AG04449 (cell line): ENCODE results near the gene PTPRF.
"Not testable (repeated sequence)": the region's sequence is repeated elsewhere in the genome, so short reads cannot be mapped to it uniquely, and the experiment has no call there.

Experiments used
- CTCF ChIA-PET: fragments of 350-600 bp; formaldehyde crosslinking; extraction: SDS; loops from one replicate; lab custom pipeline; 2021; ENCODE audit warnings: antibody characterized with exemption; lab: Yijun Ruan, JAX
- POLR2A ChIA-PET: fragments of 400-600, 350-600 bp; formaldehyde crosslinking; extraction: SDS; loops from one replicate; lab custom pipeline; 2020; ENCODE audit warnings: antibody characterized with exemption, inconsistent platforms; lab: Yijun Ruan, JAX
- DNase-seq: peaks from one replicate; pipeline ENCODE4 v3.0.0-alpha.2; 2010; ENCODE audit warnings: low read depth, low spot score
- H3K4me3 ChIP-seq: 2 replicates; pipeline ENCODE4 v1.5.1; 2011; ENCODE audit warnings: low read depth, mild to moderate bottlenecking, control low read depth, low read length
- CTCF ChIP-seq: IDR thresholded peaks from one replicate; pipeline ENCODE4 v1.5.1; 2011; ENCODE audit warnings: mild to moderate bottlenecking, moderate library complexity, low read length, control low read depth, inconsistent platforms; ENCODE audit not compliant: insufficient read depth; ENCODE audit errors: missing control alignments

Gene PTPRF

GRCh38 chr1:43637267-43637666, 106.6 kb downstream of the PTPRF start:
- CTCF ChIA-PET: interaction anchor here (0.6 to 2.2 kb wide), 2 partner anchors 16 to 404 kb away, joined by 3 to 5 read pairs; no protein-coding TSS in a partner anchor
- DNase-seq: no peak
- H3K4me3 ChIP-seq: no peak overlapping the region
- POLR2A ChIA-PET: interaction anchor here (1.1 kb wide), 1 partner anchor 13 kb away, joined by 4 read pairs; the partner anchor contains the start of gene KDM4A
- TF ChIP-seq CTCF: no peak

- DNase-seq, POLR2A ChIA-PET, H3K4me3 ChIP-seq, CTCF ChIA-PET: not testable (repeated sequence)
Observed at GRCh38 chr1:43638381-43638780, 107.7 kb downstream of the PTPRF start.

DNA sequence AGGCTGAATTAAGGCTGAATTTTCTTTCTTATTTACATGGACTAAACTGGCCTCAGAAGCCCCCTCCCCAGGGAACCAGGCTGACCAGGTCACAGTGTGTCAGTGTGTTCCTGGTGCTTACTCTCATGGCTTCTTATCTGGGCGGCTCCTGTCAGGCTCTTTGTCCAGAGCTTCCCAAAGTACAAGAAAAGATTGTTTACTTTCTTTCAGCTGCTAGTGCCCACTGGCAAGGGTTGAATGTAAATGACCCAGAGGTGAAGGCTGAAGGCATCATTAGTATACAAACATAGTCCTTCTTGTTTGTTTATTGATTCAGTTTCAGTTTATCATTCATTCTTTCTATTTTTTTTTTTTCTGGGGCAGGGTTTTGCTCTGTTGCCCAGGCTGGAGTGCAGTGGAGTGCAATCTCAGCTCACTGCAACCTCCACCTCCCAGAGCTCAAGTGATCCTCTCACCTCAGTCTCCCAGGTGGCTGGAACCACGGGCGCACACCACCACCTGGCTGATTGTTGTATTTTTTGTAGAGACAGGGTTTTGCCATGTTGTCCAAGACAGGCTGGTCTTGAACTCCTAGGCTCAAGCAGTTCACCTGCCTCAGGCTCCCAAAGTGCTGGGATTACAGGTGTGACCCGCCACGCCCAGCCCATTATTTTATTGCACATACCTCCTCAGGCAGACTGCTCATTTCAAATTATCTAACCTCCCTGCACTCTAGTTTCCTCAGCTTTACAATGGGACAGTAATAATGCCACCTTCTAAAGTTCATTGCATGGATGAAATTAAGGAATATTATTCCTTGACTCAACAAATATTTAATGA, 109.5 kb downstream of the PTPRF start:
- DNase-seq: no peak
- ChIA-PET CTCF (no interaction called here), POLR2A (no interaction called here)
- no peak for TF ChIP-seq CTCF
- no peak overlapping the region for H3K4me3 ChIP-seq

GRCh38 chr1:43644558-43644957, 113.9 kb downstream of the PTPRF start:
- POLR2A ChIA-PET: no interaction called here
- no peak for TF ChIP-seq CTCF
- no peak for DNase-seq
- CTCF ChIA-PET: interaction anchor here (0.6 to 1.5 kb wide), 2 partner anchors 90 to 426 kb away, joined by 3 to 5 read pairs; no protein-coding TSS in a partner anchor
- H3K4me3 ChIP-seq: no peak overlapping the region

DNA sequence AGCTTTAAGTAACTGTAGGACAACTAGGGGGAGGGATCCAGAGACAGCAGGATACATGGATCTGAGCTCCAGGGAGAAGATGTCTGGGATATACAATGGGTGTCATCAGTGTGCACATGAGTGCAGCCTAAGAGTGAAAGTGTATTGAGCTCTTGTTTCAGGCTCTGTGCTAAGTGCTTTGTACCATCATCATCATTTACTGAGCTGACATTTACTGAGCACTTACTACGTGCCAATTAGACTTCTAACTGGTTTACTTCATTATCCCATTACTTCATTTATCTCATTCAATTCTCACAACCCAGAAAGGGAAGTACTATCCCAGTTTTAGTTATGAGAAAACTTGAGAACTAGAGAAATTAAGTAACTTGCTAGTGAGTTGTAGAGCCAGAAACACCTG, 114.8 kb downstream of the PTPRF start:
- CTCF ChIA-PET: interaction anchor here (1.5 kb wide), 1 partner anchor 91 kb away, joined by 5 read pairs; no protein-coding TSS in a partner anchor
- POLR2A ChIA-PET: no interaction called here
- H3K4me3 ChIP-seq: no peak overlapping the region
- no peak for DNase-seq
- no peak for TF ChIP-seq CTCF

DNA sequence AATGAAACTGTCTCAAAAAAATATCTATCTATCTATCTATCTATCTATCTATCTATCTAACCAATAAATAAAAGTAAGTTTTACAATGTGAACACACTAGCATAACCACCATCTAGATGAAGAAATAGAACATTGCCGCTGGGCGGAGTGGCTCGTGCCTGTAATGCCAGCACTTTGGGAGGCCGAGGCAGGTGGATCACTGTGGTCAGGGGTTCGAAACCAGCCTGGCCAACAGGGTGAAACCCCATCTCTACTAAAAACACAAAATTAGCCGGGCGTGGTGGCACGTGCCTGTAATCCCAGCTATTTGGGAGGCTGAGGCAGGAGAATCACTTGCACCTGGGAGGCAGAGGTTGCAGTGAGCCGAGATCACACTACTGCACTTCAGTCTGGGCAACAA, 116.6 kb downstream of the PTPRF start:
- POLR2A ChIA-PET, DNase-seq, H3K4me3 ChIP-seq: not testable (repeated sequence)
- CTCF ChIA-PET: interaction anchor here (0.9 kb wide), 1 partner anchor 233 kb away, joined by 3 read pairs; no protein-coding TSS in a partner anchor

- DNase-seq: no peak
- POLR2A ChIA-PET: no interaction called here
- no peak overlapping the region for H3K4me3 ChIP-seq
- TF ChIP-seq CTCF: no peak
- CTCF ChIA-PET: interaction anchor here (1.2 to 4.3 kb wide), 3 partner anchors 84 to 286 kb away, joined by 3 to 30 read pairs (median 7); partner anchors contain the start of genes ARTN and PTPRF
Observed at GRCh38 chr1:43648221-43648847, 117.7 kb downstream of the PTPRF start.
